ENCODE data around the gene PPP1R9A.

PPP1R9A gene

GRCh38 chr7:95102662-95103061 lies 195.3 kb downstream of the PPP1R9A start:
- no peak for DNase-seq

DNA sequence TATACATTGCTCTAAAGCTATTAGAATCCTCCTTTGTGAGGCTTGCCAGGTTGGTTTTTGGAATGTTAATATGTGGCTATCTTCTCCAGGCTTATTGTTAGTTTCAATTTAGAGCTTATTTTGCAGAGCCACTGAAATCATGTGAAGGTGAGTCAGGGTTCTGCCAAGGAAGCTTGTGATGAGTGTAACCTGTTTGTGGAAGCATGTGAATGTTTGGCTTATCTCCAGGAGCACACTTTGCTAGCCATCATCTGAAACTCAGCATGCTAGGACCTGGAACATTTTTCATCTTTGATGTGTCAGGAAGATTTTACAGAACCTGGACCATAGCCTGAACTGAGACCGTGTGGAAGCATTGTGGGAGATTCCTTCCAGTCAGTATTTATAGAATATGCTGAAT lies 197.3 kb downstream of the PPP1R9A start:
- DNase-seq, result no peak

DNA sequence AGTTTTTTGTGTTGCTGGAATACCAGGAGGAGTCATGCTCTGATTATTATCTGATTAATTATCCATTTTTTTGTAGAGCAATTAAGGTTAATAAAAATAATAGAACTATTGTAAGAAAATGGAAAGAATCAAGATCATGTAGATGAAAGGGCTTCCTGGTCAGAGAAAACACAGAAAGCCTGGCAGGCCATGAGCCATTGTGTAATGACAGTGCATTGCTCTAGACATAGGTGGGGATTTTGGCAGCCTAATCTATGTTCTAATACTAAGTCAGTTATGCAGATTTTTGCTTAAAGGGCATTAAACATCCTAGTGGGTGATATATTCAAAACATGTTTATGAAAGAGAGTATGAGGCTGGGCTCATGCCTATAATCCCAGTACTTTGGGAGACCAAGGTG lies 198.2 kb downstream of the PPP1R9A start:
- DNase-seq, result no peak

DNA sequence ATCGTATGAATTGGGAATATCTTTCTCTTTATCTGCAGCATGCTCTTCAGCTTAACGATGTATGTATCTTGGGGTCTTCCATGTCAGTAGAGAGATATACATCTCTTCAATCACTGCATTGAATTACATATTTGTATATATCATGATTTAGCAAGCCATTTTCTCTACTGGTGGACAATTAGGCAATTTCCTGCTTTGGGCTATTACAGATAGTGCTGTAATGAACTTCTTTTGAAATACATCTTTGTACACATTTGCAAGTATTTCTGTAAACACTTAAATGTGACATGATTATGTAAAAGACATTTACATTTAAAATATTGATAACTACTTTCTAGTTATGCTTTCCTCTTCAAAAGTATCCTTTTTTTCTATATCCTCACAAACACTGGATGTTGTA lies 199.0 kb downstream of the PPP1R9A start:
- DNase-seq, result no peak

- DNase-seq, result no peak
Measured at GRCh38 chr7:95110707-95111106, 203.3 kb downstream of the PPP1R9A start.

GRCh38 chr7:95113590-95113989 lies 206.2 kb downstream of the PPP1R9A start:
- DNase-seq, result no peak

GRCh38 chr7:95126053-95126709 lies 218.8 kb downstream of the PPP1R9A start:
- no peak for DNase-seq

DNA sequence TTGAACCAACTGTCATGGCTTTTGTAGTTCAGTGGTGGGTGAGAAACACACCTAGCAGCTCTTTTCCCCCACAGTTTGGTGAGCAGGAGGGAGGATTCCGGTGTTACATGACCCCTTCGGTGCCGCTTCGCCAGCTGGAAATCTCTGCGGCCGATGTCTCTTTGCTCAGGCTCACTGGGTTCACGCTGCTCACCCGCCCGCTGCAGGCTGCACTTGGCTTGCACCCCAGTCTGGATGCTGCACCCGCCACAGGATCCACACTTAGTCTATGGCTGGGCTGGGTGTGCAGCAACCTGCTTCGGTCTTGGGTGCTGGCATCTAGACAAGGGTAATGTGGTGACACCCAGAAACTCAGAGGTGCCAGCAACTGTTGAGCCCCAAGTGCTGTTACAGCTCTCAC lies 225.1 kb downstream of the PPP1R9A start:
- DNase-seq, result no peak

GRCh38 chr7:95139922-95140321 lies 232.5 kb downstream of the PPP1R9A start:
- no peak for DNase-seq

GRCh38 chr7:95141755-95142154 lies 234.4 kb downstream of the PPP1R9A start:
- DNase-seq, result no peak

DNA sequence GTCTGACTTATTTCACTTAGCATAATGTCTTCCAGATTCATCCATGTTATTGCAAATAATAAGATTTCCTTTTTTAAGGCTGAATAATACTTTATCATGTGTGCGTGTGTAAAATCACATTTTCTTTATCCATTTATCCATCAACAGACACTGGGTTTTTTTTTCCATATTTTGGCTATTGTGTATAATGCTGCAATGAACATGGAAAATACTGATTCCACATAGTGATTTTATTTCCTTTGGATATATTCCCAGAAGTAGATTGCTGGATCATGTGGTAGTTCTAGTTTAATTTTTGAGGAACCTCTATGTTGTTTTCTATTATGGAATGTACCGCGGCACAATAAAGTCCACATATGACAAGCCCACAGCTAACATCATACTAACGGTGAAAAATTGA lies 236.9 kb downstream of the PPP1R9A start:
- DNase-seq, result no peak

DNA sequence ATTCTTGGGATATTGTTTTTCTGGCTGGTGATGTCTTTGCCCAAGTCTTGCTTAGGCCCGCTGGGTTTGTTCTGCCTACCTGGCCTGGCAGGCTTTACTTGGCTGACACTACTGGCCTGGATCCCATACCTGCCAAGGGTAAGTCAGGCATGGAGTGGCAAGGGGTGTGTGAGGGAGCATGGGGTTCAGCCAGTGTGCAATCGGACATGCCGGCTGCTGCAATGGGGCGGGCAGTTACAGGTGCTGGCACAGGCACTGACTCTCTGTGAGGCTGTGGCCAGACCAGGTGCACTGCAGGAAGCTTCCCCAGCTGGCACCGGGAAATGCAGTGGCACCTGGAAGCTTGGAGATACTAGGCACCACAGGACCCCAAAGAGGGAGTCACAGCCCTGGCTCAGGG lies 248.6 kb downstream of the PPP1R9A start:
- no peak for DNase-seq

DNA sequence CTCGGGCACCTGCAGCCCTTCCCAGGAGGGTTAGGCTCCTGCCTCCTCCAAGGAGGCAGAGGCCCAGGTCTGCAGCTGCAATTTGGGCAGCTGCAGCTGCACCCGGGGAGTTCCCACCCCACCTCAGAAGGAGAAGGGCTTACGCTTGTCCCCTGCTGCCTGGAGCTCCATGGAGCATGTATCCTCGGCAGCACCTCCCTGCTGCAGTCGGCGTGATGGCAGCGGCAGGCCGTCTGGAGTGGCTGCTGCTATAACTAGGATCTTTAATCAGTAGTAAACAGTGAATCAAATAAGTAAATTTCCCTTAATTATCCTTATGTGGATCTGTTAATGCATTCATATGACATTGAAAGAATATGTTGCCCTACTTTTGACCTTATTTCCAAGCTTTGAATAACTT lies 250.0 kb downstream of the PPP1R9A start:
- DNase-seq, result no peak

GRCh38 chr7:95169678-95170077 lies 262.3 kb downstream of the PPP1R9A start:
- DNase-seq, result no peak

- DNase-seq, result no peak
Measured at GRCh38 chr7:95172420-95172819, 265.0 kb downstream of the PPP1R9A start.

DNA sequence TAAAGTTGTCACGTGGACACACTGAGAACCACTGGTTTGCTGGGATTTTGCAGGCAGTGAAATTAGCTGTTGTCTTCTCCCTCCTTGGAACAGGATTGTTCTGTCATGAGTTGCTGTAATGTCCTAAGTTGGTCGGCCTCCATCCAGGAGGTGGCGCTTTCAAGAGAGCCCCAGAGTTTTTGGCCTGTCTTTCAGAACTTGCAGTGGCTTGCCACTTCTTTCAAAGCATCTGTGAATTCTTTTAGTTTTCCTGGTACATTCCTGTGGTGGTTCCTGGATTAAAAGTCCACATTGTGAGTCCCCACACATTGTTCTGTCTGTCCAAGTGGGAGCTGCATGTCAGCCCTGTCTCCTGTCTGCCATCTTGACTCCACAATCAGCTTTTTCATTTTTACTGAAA lies 283.1 kb downstream of the PPP1R9A start:
- DNase-seq, result no peak

DNA sequence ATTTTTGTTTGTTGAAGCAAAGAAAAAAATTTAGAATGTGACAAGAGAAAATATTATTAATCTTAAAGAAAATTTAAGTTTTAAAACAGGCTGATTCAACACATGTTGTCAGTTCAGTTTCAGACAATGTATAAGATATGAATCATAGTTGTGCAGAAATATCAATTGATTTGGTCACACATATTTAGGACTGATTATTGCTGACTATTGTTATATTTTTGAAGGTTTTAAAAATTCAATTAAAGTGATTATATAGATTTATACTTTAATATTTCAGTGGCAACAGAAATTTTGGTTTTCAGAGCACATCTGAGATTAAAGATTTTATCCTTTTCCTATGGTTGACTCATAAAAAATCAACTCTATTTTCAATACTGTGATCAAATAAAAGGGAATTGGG lies 284.4 kb downstream of the PPP1R9A start:
- no peak for DNase-seq

DNA sequence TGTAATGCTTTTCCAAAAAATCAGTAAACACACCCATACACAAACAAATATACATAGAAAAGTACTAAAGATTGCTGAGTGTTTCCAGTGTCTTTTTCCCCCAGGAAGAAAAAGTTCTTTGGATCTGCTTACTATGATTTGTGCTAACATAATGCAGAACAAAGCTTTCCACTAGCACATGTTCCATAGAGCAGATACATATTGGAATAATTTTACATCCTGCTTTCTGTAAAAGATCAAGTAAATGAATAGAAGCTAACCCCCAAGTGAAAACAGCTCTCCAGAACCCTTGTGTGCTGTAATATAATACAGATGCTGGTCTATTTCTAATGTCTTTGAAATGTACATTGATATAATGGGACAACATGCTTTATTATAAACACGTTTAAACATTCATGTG lies 291.5 kb downstream of the PPP1R9A start:
- no peak for DNase-seq

DNA sequence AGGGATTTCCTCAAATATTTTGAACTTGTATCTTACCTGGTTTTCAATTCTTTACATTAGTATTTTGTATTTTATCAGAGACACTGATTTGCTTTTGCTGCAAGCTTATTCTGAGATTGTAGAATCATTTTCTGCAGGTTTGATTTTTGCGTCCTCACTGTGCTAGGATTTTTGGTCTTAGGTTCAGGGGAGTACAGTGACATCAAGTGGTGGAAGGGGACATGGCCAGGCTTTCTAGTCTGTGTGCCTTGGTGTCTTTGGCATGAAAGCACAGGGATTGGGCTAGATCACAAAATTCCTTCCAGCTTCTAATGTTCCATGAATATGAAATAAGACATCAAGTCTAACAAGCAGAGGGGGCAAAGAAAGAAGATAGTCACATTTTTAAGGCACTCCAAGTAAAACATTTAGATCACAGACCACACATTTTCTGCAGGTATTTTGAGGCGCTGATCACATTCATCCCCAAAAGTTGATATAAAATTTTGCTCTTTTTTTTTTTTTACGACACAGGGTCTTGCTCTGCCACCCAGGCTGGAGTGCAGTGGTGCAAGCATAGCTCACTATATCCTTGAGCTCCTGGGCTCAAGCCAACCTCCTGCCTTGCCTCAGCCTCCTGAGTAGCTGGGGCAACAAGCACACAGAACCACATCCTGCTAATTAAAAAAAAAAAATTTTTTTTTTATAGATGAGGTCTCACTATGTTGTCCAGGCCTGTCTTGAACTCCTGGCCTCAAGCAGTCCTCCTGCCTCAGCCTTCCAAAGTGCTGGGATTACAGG lies 292.6 kb downstream of the PPP1R9A start:
- DNase-seq, result no peak

DNA sequence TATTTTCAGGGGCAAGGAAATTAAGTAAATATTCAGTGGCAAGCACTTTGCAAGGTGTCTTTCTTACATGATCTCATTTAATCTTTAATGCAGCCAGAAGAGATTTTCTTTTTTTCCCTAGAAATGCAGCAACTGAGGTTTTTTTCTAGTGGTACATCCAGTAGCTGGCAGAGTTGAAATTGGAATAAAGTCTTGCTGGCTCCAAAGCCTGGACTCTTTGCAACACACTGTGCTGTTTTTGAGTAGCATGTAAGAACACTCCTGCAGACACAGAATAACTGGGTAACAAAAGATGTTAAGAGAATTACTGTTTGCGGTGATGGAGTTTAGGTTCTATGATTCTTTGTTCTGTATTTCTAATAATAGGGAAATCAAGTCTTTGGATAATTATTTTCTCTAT lies 293.3 kb downstream of the PPP1R9A start:
- no peak for DNase-seq

GRCh38 chr7:95201727-95202126 lies 294.3 kb downstream of the PPP1R9A start:
- DNase-seq, result no peak

DNA sequence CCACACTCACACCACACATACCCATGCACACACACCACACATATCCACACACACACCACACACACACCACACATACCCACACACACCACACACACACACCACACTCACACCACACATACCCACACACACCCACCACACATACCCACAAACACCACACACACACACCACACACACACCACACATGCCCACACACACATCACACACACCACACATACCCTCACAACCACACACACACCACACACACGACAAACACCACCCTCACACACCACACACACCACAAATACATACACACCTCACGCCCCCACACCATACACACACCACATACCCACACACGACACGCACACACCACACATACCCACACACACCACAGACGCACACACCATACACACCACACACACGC lies 297.2 kb downstream of the PPP1R9A start:
- no peak for DNase-seq

- no peak for DNase-seq
Measured at GRCh38 chr7:95205665-95206225, 298.4 kb downstream of the PPP1R9A start.

GRCh38 chr7:95209276-95209675 lies 301.9 kb downstream of the PPP1R9A start:
- no peak for DNase-seq

GRCh38 chr7:95209788-95210187 lies 302.4 kb downstream of the PPP1R9A start:
- DNase-seq, result no peak
